ENCODE data around the gene ILDR2.

The ILDR2 gene, protein sequence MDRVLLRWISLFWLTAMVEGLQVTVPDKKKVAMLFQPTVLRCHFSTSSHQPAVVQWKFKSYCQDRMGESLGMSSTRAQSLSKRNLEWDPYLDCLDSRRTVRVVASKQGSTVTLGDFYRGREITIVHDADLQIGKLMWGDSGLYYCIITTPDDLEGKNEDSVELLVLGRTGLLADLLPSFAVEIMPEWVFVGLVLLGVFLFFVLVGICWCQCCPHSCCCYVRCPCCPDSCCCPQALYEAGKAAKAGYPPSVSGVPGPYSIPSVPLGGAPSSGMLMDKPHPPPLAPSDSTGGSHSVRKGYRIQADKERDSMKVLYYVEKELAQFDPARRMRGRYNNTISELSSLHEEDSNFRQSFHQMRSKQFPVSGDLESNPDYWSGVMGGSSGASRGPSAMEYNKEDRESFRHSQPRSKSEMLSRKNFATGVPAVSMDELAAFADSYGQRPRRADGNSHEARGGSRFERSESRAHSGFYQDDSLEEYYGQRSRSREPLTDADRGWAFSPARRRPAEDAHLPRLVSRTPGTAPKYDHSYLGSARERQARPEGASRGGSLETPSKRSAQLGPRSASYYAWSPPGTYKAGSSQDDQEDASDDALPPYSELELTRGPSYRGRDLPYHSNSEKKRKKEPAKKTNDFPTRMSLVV

GRCh38 chr1:166975361-166976129 is at the start of gene ILDR2:
ILDR2 (minus strand) TSS chr1:166975540; CDS start chr1:166975268, 272 bp downstream.
- peak; percentile 71 for DNase-seq

GRCh38 chr1:167022384-167022783 is 47.0 kb upstream of the ILDR2 start:
- no peak for DNase-seq

DNA sequence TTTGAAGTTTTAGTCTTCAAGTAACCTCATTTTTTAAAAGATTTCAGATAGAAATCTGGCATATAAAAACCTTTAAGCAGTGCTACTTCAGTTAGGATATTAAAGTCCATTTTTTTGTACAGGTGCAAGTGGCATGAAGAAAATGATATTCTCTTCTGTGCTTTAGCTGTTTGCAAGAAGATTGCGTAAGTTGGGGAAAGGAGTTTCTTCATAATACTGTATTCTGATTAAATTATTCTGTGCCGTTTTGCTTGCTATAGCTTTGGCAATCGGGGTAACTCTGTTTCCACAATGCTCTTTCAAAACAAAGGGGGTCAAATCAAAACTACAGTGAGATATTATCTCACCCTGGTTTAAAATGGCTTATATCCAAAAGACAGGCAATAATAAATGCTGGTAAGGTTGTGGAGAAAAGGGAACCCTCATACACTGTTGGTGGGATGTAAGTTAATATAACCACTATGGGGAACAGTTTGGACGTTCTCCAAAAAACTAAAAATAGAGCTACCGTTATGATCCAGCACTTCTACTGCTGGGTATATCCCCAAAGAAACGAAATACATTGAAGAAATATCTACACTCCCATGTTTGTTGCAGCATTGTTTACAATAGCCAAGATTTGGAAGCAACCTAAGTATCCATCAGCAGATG is 40.9 kb upstream of the ILDR2 start:
- DNase-seq, result no peak

DNA sequence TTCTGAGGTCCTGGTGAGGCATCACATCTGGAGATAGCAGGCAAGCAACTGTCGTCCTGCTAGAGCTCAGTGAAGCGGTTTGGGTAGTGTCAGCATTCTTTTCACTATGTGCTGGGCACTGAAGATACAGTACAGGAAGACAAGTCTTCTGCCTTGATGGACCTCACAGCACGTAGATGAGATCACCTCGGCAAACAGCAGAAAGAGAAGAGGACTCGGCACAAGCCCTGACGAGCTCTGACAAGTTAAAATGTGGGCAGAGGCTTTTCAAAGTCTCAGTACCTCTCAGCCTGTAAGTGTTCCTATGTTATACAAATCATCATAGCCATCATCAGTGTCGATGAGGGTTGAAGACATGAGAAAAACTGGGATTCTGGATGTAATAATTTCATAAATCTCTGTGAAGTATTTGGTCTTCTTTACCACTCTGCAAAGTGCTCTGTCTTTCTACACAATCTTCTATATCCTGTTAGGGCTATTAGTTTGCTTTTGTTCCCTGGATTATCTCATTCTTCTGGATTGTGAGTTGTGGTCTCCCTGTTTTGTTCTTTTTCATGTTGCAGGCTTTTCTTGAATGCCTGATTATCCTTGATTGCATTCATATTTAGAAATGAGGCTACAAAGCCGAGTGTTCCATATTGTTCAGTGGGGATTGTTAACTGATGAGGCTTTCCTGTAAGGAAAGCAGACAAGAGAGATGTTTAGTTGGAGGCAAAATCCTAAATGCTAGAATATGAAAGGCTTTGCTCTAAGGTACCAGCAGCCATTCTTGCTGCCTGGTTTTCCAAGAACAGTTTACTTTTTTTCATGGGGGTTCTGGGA is 38.0 kb upstream of the ILDR2 start:
- DNase-seq, result no peak

DNA sequence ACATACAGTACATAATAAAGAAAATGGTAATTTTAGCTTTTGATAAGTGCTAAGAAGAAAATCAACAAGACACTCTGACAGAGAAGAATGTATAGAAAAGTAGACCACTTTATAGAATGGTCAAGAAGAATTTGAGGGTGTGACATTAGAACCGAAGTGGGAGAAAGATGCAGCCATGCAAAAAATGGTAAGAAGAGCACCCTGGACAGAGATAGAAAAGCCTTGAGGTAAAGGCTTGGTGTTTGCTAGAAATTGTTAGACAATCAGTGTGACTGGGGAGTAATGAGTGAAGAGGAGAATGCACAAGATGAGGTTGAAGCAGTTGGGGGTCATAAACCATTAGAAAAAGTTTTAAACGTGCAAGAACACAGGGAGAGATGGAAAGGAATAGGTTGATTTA is 37.2 kb upstream of the ILDR2 start:
- no peak for DNase-seq

DNA sequence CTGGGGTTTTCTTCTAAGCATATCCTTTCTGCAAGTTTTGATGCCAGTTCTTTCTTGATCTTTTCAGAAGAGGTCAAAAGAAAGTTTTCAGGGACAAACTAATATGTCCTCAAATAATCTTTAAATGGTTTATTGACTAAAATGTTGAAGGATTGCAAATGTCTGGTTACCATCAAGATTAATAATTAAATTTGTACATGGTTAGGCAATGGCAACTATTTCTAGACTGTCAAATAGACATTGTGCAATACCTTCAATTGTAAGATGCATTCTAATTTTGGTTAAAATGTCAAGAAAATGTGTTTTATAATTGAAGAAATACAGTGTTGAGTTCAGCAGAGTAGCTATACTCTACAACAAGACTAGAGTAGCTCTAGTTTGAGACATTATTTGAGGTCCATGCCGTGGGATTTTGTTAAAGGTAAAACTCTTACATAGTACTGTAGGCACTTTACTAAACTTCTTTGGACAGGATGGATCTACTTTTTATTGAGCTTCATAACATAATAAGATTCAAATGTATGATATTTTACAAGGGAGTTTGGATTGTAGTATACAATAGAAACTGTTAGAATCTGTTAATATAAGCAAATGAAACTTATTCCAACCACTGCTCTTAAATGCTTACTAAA is 36.3 kb upstream of the ILDR2 start:
- DNase-seq, result no peak

GRCh38 chr1:167003711-167004110 is 28.4 kb upstream of the ILDR2 start:
- no peak for DNase-seq

DNA sequence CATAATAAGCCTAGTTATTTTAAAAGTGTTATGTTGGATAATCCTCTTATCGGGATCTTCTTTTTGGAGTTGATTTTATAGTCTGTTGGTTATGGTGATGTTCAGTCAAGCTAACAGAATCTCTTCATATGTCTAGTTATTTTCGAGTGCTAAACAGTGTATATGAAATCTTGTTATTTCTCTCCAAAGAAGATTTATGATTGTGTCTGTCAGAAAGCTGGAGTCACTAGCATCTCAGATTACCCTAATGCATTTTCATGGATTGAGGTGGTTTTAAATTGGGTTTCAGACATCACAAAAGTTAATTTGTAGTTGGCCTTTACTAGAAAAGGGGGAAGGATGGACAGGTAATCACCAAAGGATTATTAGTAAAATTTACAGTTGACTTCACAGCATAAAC is 27.0 kb upstream of the ILDR2 start:
- no peak for DNase-seq

GRCh38 chr1:167000546-167000945 is 25.2 kb upstream of the ILDR2 start:
- DNase-seq, result no peak

DNA sequence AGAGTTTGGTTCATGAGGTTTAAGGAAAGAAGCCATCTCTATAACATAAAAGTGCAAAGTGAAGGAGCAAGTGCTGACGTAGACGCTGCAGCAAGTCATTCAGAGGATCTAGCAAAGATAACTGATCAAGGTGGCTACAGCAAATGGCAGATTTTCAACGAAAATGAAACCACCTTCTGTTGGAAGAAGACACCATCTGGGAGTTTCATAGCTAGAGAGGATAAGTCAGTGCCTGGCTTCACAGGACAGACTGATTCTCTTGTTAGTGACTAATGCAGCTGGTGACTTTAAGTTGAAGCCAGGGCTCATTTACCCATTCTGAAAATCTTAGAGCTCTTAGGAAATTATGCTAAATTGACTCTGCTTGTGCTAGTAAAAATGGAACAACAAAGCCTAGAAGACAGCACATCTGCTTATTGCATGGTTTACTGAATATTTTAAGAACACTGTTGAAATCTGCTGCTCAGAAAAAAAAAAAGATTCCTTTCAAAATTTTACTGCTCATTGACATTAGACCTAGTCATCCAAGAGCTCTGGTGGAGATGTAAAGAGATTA is 24.2 kb upstream of the ILDR2 start:
- no peak for DNase-seq

GRCh38 chr1:166999075-166999474 is 23.7 kb upstream of the ILDR2 start:
- DNase-seq, result no peak

- DNase-seq, result no peak
Observed at GRCh38 chr1:166988974-166989515, 13.7 kb upstream of the ILDR2 start, which contains the start of gene MAEL. MAEL (plus strand) TSS chr1:166989280; CDS start chr1:166989353, 73 bp downstream.

- DNase-seq, result no peak
Observed at GRCh38 chr1:166981589-166981988, 6.2 kb upstream of the ILDR2 start.

GRCh38 chr1:166980818-166981217 is 5.5 kb upstream of the ILDR2 start:
- DNase-seq, result no peak

GRCh38 chr1:166980383-166980782 is 5.0 kb upstream of the ILDR2 start:
- no peak for DNase-seq

GRCh38 chr1:166978821-166979220 is 3.5 kb upstream of the ILDR2 start:
- no peak for DNase-seq

DNA sequence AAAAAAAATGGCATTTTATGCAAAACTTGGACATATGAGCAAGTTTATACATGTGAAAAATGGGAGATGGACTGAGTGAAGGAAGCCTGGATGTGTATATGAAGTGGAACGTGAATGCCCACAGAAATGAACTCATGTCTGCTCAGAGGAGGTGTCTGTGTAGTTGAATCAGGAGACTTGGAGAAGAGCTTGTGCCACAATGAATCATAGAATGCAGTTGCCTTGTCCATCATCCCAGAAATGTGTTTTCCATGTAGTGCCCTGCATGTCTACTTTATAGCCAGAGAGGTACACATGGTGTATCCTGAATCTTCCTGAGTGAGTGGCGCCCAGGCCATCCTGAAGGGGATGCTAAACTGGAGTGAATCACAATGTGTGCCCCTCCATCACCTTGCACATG is 2.6 kb upstream of the ILDR2 start:
- no peak for DNase-seq

DNA sequence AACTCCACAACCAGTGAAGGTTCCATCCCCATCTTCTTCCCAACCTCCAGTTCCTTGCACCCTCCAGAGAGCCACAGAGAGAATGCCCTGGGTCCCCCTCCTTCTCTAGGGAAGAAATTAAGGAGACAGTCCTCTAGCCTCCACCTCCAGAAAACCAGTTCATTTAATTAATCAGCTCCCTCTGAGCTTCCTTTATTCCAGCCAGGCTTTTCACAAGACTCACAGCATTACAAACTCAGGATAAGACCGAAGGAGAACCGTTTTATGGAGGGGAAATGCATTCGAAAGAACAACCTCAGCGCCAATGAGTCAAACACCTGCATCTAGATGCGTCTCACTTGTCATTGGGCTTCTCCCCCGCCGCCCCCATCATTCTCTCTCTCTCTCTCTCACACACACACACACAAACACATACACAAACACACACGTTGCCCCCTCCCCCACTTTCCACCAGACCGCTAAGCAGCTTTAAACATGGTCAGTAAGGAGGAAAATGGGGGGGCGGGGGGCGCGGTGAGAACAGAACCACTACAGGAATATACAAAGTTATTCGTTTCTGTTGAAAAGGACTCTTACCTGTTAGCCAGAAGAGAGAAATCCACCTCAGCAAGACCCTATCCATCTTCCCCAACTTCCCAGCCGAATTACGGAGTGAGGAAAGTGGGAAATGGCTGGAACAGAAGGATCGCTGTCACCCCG is 544 bp downstream of the ILDR2 start:
- peak; percentile 61 for DNase-seq

- DNase-seq, result no peak
Observed at GRCh38 chr1:166972826-166973225, 2.5 kb downstream of the ILDR2 start.

- no peak for DNase-seq
Observed at GRCh38 chr1:166972193-166972592, 3.1 kb downstream of the ILDR2 start.

All from activated naive CD4-positive, alpha-beta T cell treated with Interleukin-2 at 50 U/mL for 16 hours (primary cell).